ENCODE data around the gene TRMT61B. TPM values are rescaled to one million over a fixed set of nuclear protein-coding genes. Genes with fewer than 3 reads are reported as not detected.

TRMT61B gene
- total RNA-seq, 1 donor from 2014 or later, result 16.8 TPM

GRCh38 chr2:28871620-28872019, 1.5 kb upstream of the TRMT61B start:
- Mint-ChIP-seq H3K36me3 (ENCODE audit: low read depth) (peaks cover 18% of the 10 kb centered on the region), H3K9me3 (no peaks in the 10 kb centered on the region), H3K4me1 (peaks cover 32% of the 10 kb centered on the region), H3K27ac (no peak overlapping the region), H3K4me3 (peak overlapping the region; percentile 97), H3K27me3 (peaks cover 8% of the 10 kb centered on the region)
- DNase-seq, result no peak
- POLR2A ChIA-PET, result interaction anchor here (0.7 to 3.9 kb wide), 4 partner anchors 21 to 130 kb away, joined by 3 to 118 read pairs (median 5); partner anchors contain the start of gene WDR43
- CTCF ChIA-PET, result no interaction called here
- intact Hi-C loops (cut with micrococcal nuclease), result loop anchor here (2.0 kb wide), 1 partner anchor 981 kb away; the partner anchor contains the start of genes BABAM2 and RBKS
- TF ChIP-seq CTCF (IDR thresholded peaks at IDR 0.05), result no peak
- ATAC-seq (ENCODE audit: low read depth), result no peak

DNA sequence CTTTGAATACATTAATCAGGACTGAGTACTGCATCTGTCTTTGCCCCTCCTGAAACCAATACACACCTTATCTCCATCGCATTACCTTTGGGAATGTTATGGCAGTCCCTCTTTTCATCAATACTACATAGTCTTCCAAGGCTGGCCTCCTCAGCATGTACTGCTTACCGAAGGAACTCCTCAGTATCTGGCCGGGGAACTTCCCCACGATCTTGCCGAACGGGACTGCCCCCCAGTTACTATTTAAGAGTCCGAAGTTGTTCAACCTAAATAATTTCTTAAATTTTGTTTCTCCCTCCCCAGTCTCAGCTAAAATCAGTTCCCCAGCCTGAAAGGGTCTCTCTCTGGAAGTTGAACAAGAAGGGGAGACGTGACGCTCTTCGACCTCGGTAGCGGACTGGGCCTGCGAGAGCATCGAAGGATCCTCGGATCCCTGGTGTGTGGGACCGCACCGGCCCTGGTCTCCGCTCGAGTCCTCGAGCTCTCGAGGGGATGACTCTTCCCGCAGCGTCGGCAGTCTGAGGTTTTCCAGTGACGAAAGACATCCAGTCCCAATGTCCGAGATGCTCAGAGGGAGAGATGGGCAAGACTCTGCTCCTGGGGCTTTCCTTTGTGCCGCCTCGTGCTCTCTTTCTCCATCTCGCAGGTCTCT, 489 bp downstream of the TRMT61B start:
- intact Hi-C loops (cut with micrococcal nuclease), result loop anchor here (1.0 to 2.0 kb wide), 3 partner anchors 25 to 979 kb away; partner anchors contain the start of genes BABAM2, PPP1CB, RBKS and WDR43

GRCh38 chr2:28868611-28869010, 1.5 kb downstream of the TRMT61B start:
- H3K9me3 Mint-ChIP-seq, result no peaks in the 10 kb centered on the region
- intact Hi-C loops (cut with micrococcal nuclease), result no loop called here
- H3K4me3 Mint-ChIP-seq, result peak overlapping the region; percentile 74
- CTCF ChIA-PET, result no interaction called here
- H3K27me3 Mint-ChIP-seq, result no peaks in the 10 kb centered on the region
- TF ChIP-seq CTCF (IDR thresholded peaks at IDR 0.05), result no peak
- peaks cover 49% of the 10 kb centered on the region for H3K4me1 Mint-ChIP-seq
- peak overlapping the region; percentile 60 for H3K27ac Mint-ChIP-seq
- ATAC-seq (ENCODE audit: low read depth), result no peak
- H3K36me3 Mint-ChIP-seq (ENCODE audit: low read depth), result peaks cover 35% of the 10 kb centered on the region
- DNase-seq, result no peak
- POLR2A ChIA-PET, result interaction anchor here (3.9 kb wide), 1 partner anchor 25 kb away, joined by 118 read pairs; the partner anchor contains the start of gene WDR43

More for the DNA sequence above, 489 bp downstream of the TRMT61B start:
- ATAC-seq (ENCODE audit: low read depth) (peak; percentile 6), DNase-seq (no peak)
- ChIA-PET CTCF (interaction anchor here (1.3 kb wide), 1 partner anchor 275 kb away, joined by 9 read pairs; no protein-coding TSS in a partner anchor), POLR2A (interaction anchor here (0.8 to 3.9 kb wide), 8 partner anchors 9 to 1818 kb away, joined by 3 to 118 read pairs (median 4); partner anchors contain the start of genes AGBL5, BABAM2, PPP1CB and RBKS)
- Mint-ChIP-seq H3K4me3 (peak overlapping the region; percentile 97), H3K27me3 (no peaks in the 10 kb centered on the region), H3K9me3 (no peaks in the 10 kb centered on the region), H3K36me3 (ENCODE audit: low read depth) (peaks cover 27% of the 10 kb centered on the region), H3K27ac (peak overlapping the region; percentile 99), H3K4me1 (peaks cover 42% of the 10 kb centered on the region)
- TF ChIP-seq CTCF (IDR thresholded peaks at IDR 0.05), result no peak

GRCh38 chr2:28855977-28856376, 14.1 kb downstream of the TRMT61B start:
- Mint-ChIP-seq H3K9me3 (no peaks in the 10 kb centered on the region), H3K27ac (no peak overlapping the region), H3K27me3 (no peaks in the 10 kb centered on the region), H3K4me3 (no peak overlapping the region), H3K4me1 (no peaks in the 10 kb centered on the region), H3K36me3 (ENCODE audit: low read depth) (peaks cover 38% of the 10 kb centered on the region)
- ChIA-PET CTCF (no interaction called here), POLR2A (no interaction called here)
- no peak for TF ChIP-seq CTCF (IDR thresholded peaks at IDR 0.05)
- DNase-seq, result no peak
- ATAC-seq (ENCODE audit: low read depth), result no peak
- intact Hi-C loops (cut with micrococcal nuclease), result no loop called here

GRCh38 chr2:28855193-28855592, 14.9 kb downstream of the TRMT61B start:
- H3K9me3 Mint-ChIP-seq, result no peaks in the 10 kb centered on the region
- CTCF ChIA-PET, result no interaction called here
- TF ChIP-seq CTCF (IDR thresholded peaks at IDR 0.05), result no peak
- no peaks in the 10 kb centered on the region for H3K4me1 Mint-ChIP-seq
- DNase-seq (no peak), ATAC-seq (ENCODE audit: low read depth) (no peak)
- H3K36me3 Mint-ChIP-seq (ENCODE audit: low read depth), result peaks cover 33% of the 10 kb centered on the region
- no peaks in the 10 kb centered on the region for H3K27me3 Mint-ChIP-seq
- no peak overlapping the region for H3K4me3 Mint-ChIP-seq
- no peak overlapping the region for H3K27ac Mint-ChIP-seq
- intact Hi-C loops (cut with micrococcal nuclease), result no loop called here
- POLR2A ChIA-PET, result no interaction called here
